ENCODE results near the gene MAP3K13. TPM values are rescaled to one million over a fixed set of nuclear protein-coding genes. Genes with fewer than 3 reads are reported as not detected.

MAP3K13 gene
- total and polyA plus RNA-seq, 4 donors: 35.3 to 56.3 (median 41.7) TPM

GRCh38 chr3:185322101-185322719 is 40.7 kb upstream of the MAP3K13 start:
- WGBS (ENCODE audit: insufficient coverage): 100% methylated on average over 1 of the region's 5 CpGs
- no peak for DNase-seq (ENCODE audit: low read depth in 4 of 6, low spot score in 6 of 6)
- no peaks in the 10 kb centered on the region for H3K36me3 ChIP-seq (ENCODE audit: control insufficient read depth, insufficient read depth, low read length)

GRCh38 chr3:185325946-185326791 is 36.8 kb upstream of the MAP3K13 start:
- Histone ChIP-seq H3K4me1 (ENCODE audit: control insufficient read depth, insufficient read depth, low read length) (no peaks in the 10 kb centered on the region), H3K27me3 (ENCODE audit: control insufficient read depth, insufficient read depth, low read length) (no peaks in the 10 kb centered on the region), H3K36me3 (ENCODE audit: control insufficient read depth, insufficient read depth, low read length) (no peaks in the 10 kb centered on the region), H3K4me3 (ENCODE audit: low read depth, low read length) (no peak overlapping the region), H3K9me3 (ENCODE audit: control insufficient read depth, insufficient read depth, low read length) (no peaks in the 10 kb centered on the region), H3K27ac (ENCODE audit: low read depth, low read length) (no peak overlapping the region)
- no peak for DNase-seq (ENCODE audit: low read depth in 4 of 6, low spot score in 6 of 6)
- 63% methylated on average over 6 of the region's 8 CpGs for WGBS (ENCODE audit: insufficient coverage)

More at GRCh38 chr3:185322101-185322719, 40.7 kb upstream of the MAP3K13 start:
- no peak overlapping the region for H3K27ac ChIP-seq (ENCODE audit: low read depth, low read length)
- H3K4me3 ChIP-seq (ENCODE audit: low read depth, low read length): no peak overlapping the region
- H3K9me3 ChIP-seq (ENCODE audit: control insufficient read depth, insufficient read depth, low read length): no peaks in the 10 kb centered on the region
- H3K27me3 ChIP-seq (ENCODE audit: control insufficient read depth, insufficient read depth, low read length): no peaks in the 10 kb centered on the region
- no peaks in the 10 kb centered on the region for H3K4me1 ChIP-seq (ENCODE audit: control insufficient read depth, insufficient read depth, low read length)

- Histone ChIP-seq H3K9me3 (ENCODE audit: control insufficient read depth, insufficient read depth, low read length) (no peaks in the 10 kb centered on the region), H3K36me3 (ENCODE audit: control insufficient read depth, insufficient read depth, low read length) (no peaks in the 10 kb centered on the region), H3K4me1 (ENCODE audit: control insufficient read depth, insufficient read depth, low read length) (no peaks in the 10 kb centered on the region), H3K27ac (ENCODE audit: low read depth, low read length) (no peak overlapping the region), H3K4me3 (ENCODE audit: low read depth, low read length) (no peak overlapping the region), H3K27me3 (ENCODE audit: control insufficient read depth, insufficient read depth, low read length) (no peaks in the 10 kb centered on the region)
- DNase-seq (ENCODE audit: low read depth in 4 of 6, low spot score in 6 of 6): no peak
- WGBS (ENCODE audit: insufficient coverage): 55% methylated on average over 3 of the region's 6 CpGs
Observed at GRCh38 chr3:185327062-185327461, 35.9 kb upstream of the MAP3K13 start.

- Histone ChIP-seq H3K36me3 (ENCODE audit: control insufficient read depth, insufficient read depth, low read length) (no peaks in the 10 kb centered on the region), H3K4me1 (ENCODE audit: control insufficient read depth, insufficient read depth, low read length) (no peaks in the 10 kb centered on the region), H3K9me3 (ENCODE audit: control insufficient read depth, insufficient read depth, low read length) (no peaks in the 10 kb centered on the region), H3K4me3 (ENCODE audit: low read depth, low read length) (no peak overlapping the region), H3K27ac (ENCODE audit: low read depth, low read length) (no peak overlapping the region), H3K27me3 (ENCODE audit: control insufficient read depth, insufficient read depth, low read length) (no peaks in the 10 kb centered on the region)
- DNase-seq (ENCODE audit: low read depth in 4 of 6, low spot score in 6 of 6): no peak
- WGBS (ENCODE audit: insufficient coverage): no CpG with 5 or more reads among the region's 10 CpGs
Observed at GRCh38 chr3:185328324-185329004, 34.5 kb upstream of the MAP3K13 start.

GRCh38 chr3:185330238-185330637 is 32.7 kb upstream of the MAP3K13 start:
- no peak for DNase-seq (ENCODE audit: low read depth in 4 of 6, low spot score in 6 of 6)
- no peaks in the 10 kb centered on the region for H3K9me3 ChIP-seq (ENCODE audit: control insufficient read depth, insufficient read depth, low read length)
- H3K27me3 ChIP-seq (ENCODE audit: control insufficient read depth, insufficient read depth, low read length): no peaks in the 10 kb centered on the region
- no peak overlapping the region for H3K4me3 ChIP-seq (ENCODE audit: low read depth, low read length)
- no peak overlapping the region for H3K27ac ChIP-seq (ENCODE audit: low read depth, low read length)
- H3K36me3 ChIP-seq (ENCODE audit: control insufficient read depth, insufficient read depth, low read length): no peaks in the 10 kb centered on the region
- no peaks in the 10 kb centered on the region for H3K4me1 ChIP-seq (ENCODE audit: control insufficient read depth, insufficient read depth, low read length)
- WGBS (ENCODE audit: insufficient coverage): 85% methylated on average over 5 of the region's 6 CpGs

- no peak for DNase-seq (ENCODE audit: low read depth in 4 of 6, low spot score in 6 of 6)
- Histone ChIP-seq H3K4me1 (ENCODE audit: control insufficient read depth, insufficient read depth, low read length) (no peaks in the 10 kb centered on the region), H3K27ac (ENCODE audit: low read depth, low read length) (no peak overlapping the region), H3K4me3 (ENCODE audit: low read depth, low read length) (no peak overlapping the region), H3K27me3 (ENCODE audit: control insufficient read depth, insufficient read depth, low read length) (no peaks in the 10 kb centered on the region), H3K36me3 (ENCODE audit: control insufficient read depth, insufficient read depth, low read length) (no peaks in the 10 kb centered on the region), H3K9me3 (ENCODE audit: control insufficient read depth, insufficient read depth, low read length) (no peaks in the 10 kb centered on the region)
- 98% methylated on average over 3 of the region's 3 CpGs for WGBS (ENCODE audit: insufficient coverage)
Observed at GRCh38 chr3:185330644-185331043, 32.3 kb upstream of the MAP3K13 start.

- no peak overlapping the region for H3K27ac ChIP-seq (ENCODE audit: low read depth, low read length)
- no peak for DNase-seq (ENCODE audit: low read depth in 4 of 6, low spot score in 6 of 6)
- no peaks in the 10 kb centered on the region for H3K27me3 ChIP-seq (ENCODE audit: control insufficient read depth, insufficient read depth, low read length)
- H3K4me3 ChIP-seq (ENCODE audit: low read depth, low read length): no peak overlapping the region
- H3K9me3 ChIP-seq (ENCODE audit: control insufficient read depth, insufficient read depth, low read length): no peaks in the 10 kb centered on the region
- H3K4me1 ChIP-seq (ENCODE audit: control insufficient read depth, insufficient read depth, low read length): no peaks in the 10 kb centered on the region
- H3K36me3 ChIP-seq (ENCODE audit: control insufficient read depth, insufficient read depth, low read length): no peaks in the 10 kb centered on the region
- no CpG with 5 or more reads among the region's 3 CpGs for WGBS (ENCODE audit: insufficient coverage)
Observed at GRCh38 chr3:185332026-185332735, 30.8 kb upstream of the MAP3K13 start.

- no peaks in the 10 kb centered on the region for H3K27me3 ChIP-seq (ENCODE audit: control insufficient read depth, insufficient read depth, low read length)
- H3K9me3 ChIP-seq (ENCODE audit: control insufficient read depth, insufficient read depth, low read length): no peaks in the 10 kb centered on the region
- no peak for DNase-seq (ENCODE audit: low read depth in 4 of 6, low spot score in 6 of 6)
- no peak overlapping the region for H3K4me3 ChIP-seq (ENCODE audit: low read depth, low read length)
- no peak overlapping the region for H3K27ac ChIP-seq (ENCODE audit: low read depth, low read length)
- H3K36me3 ChIP-seq (ENCODE audit: control insufficient read depth, insufficient read depth, low read length): no peaks in the 10 kb centered on the region
- no peaks in the 10 kb centered on the region for H3K4me1 ChIP-seq (ENCODE audit: control insufficient read depth, insufficient read depth, low read length)
Observed at GRCh38 chr3:185335799-185336198, 27.1 kb upstream of the MAP3K13 start.

- no peak overlapping the region for H3K4me3 ChIP-seq (ENCODE audit: low read depth, low read length)
- no peaks in the 10 kb centered on the region for H3K36me3 ChIP-seq (ENCODE audit: control insufficient read depth, insufficient read depth, low read length)
- WGBS (ENCODE audit: insufficient coverage): no CpG with 5 or more reads among the region's 5 CpGs
- DNase-seq (ENCODE audit: low read depth in 4 of 6, low spot score in 6 of 6): no peak
- no peaks in the 10 kb centered on the region for H3K9me3 ChIP-seq (ENCODE audit: control insufficient read depth, insufficient read depth, low read length)
- no peak overlapping the region for H3K27ac ChIP-seq (ENCODE audit: low read depth, low read length)
- H3K27me3 ChIP-seq (ENCODE audit: control insufficient read depth, insufficient read depth, low read length): no peaks in the 10 kb centered on the region
- no peaks in the 10 kb centered on the region for H3K4me1 ChIP-seq (ENCODE audit: control insufficient read depth, insufficient read depth, low read length)
Observed at GRCh38 chr3:185337231-185337816, 25.6 kb upstream of the MAP3K13 start.
